Measurements from ENCODE around the gene HPGDS.
"Not testable (repeated sequence)": the region's sequence is repeated elsewhere in the genome, so short reads cannot be mapped to it uniquely, and the experiment has no call there.

HPGDS gene

GRCh38 chr4:94305466-94306225 lies 37.0 kb downstream of the HPGDS start:
- no peak overlapping the region for H3K9ac ChIP-seq
- no peak overlapping the region for H3K4me3 ChIP-seq (ENCODE audit: low read depth, low read length)
- H3K36me3 ChIP-seq (ENCODE audit: control insufficient read depth, insufficient read depth, low read length): no peaks in the 10 kb centered on the region
- no peaks in the 10 kb centered on the region for H3K9me3 ChIP-seq (ENCODE audit: control insufficient read depth, low read length)
- no peaks in the 10 kb centered on the region for H3K27me3 ChIP-seq (ENCODE audit: control insufficient read depth, insufficient read depth, low read length)
- TF ChIP-seq, protein P1, sequence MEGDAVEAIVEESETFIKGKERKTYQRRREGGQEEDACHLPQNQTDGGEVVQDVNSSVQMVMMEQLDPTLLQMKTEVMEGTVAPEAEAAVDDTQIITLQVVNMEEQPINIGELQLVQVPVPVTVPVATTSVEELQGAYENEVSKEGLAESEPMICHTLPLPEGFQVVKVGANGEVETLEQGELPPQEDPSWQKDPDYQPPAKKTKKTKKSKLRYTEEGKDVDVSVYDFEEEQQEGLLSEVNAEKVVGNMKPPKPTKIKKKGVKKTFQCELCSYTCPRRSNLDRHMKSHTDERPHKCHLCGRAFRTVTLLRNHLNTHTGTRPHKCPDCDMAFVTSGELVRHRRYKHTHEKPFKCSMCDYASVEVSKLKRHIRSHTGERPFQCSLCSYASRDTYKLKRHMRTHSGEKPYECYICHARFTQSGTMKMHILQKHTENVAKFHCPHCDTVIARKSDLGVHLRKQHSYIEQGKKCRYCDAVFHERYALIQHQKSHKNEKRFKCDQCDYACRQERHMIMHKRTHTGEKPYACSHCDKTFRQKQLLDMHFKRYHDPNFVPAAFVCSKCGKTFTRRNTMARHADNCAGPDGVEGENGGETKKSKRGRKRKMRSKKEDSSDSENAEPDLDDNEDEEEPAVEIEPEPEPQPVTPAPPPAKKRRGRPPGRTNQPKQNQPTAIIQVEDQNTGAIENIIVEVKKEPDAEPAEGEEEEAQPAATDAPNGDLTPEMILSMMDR (IDR thresholded peaks at IDR 0.05): no peak
- no peak overlapping the region for H2AFZ ChIP-seq
- H3K27ac ChIP-seq: no peak overlapping the region
- no peak overlapping the region for H3K4me2 ChIP-seq (ENCODE audit: low read length)
- H3K79me2 ChIP-seq: no peaks in the 10 kb centered on the region
- H3K4me1 ChIP-seq: no peaks in the 10 kb centered on the region

GRCh38 chr4:94304365-94304971 lies 38.2 kb downstream of the HPGDS start:
- Histone ChIP-seq H3K9me3 (ENCODE audit: control insufficient read depth, low read length) (no peaks in the 10 kb centered on the region), H3K4me3 (ENCODE audit: low read depth, low read length) (no peak overlapping the region), H3K36me3 (ENCODE audit: control insufficient read depth, insufficient read depth, low read length) (no peaks in the 10 kb centered on the region), H3K27me3 (ENCODE audit: control insufficient read depth, insufficient read depth, low read length) (no peaks in the 10 kb centered on the region), H2AFZ (no peak overlapping the region), H3K27ac (no peak overlapping the region), H3K4me1 (no peaks in the 10 kb centered on the region), H3K4me2 (ENCODE audit: low read length) (no peak overlapping the region), H3K79me2 (no peaks in the 10 kb centered on the region), H3K9ac (no peak overlapping the region)
- TF ChIP-seq, protein P1 (IDR thresholded peaks at IDR 0.05): peak; percentile 16

- H2AFZ ChIP-seq: no peak overlapping the region
- H3K9ac ChIP-seq: no peak overlapping the region
- H3K9me3 ChIP-seq (ENCODE audit: control insufficient read depth, low read length): no peaks in the 10 kb centered on the region
- H3K4me3 ChIP-seq (ENCODE audit: low read depth, low read length): no peak overlapping the region
- no peaks in the 10 kb centered on the region for H3K4me1 ChIP-seq
- H3K36me3 ChIP-seq (ENCODE audit: control insufficient read depth, insufficient read depth, low read length): no peaks in the 10 kb centered on the region
- no peaks in the 10 kb centered on the region for H3K79me2 ChIP-seq
- H3K4me2 ChIP-seq (ENCODE audit: low read length): no peak overlapping the region
- H3K27ac ChIP-seq: no peak overlapping the region
- H3K27me3 ChIP-seq (ENCODE audit: control insufficient read depth, insufficient read depth, low read length): no peaks in the 10 kb centered on the region
- TF ChIP-seq, protein P1 (IDR thresholded peaks at IDR 0.05): no peak
Measured at GRCh38 chr4:94302191-94302590, 40.4 kb downstream of the HPGDS start.

GRCh38 chr4:94298725-94299252 lies 43.8 kb downstream of the HPGDS start:
- no peak overlapping the region for H3K27ac ChIP-seq

GRCh38 chr4:94295473-94295872 lies 47.2 kb downstream of the HPGDS start:
- H3K27ac ChIP-seq; H3K4me1 ChIP-seq; H3K36me3 ChIP-seq (ENCODE audit: control insufficient read depth, insufficient read depth, low read length); H3K9ac ChIP-seq; H3K79me2 ChIP-seq; H2AFZ ChIP-seq; H3K4me2 ChIP-seq (ENCODE audit: low read length); H3K27me3 ChIP-seq (ENCODE audit: control insufficient read depth, insufficient read depth, low read length); H3K9me3 ChIP-seq (ENCODE audit: control insufficient read depth, low read length); H3K4me3 ChIP-seq (ENCODE audit: low read depth, low read length): not testable (repeated sequence)

More at GRCh38 chr4:94298725-94299252, 43.8 kb downstream of the HPGDS start:
- TF ChIP-seq, protein P1 (IDR thresholded peaks at IDR 0.05): no peak
- no peak overlapping the region for H2AFZ ChIP-seq
- no peak overlapping the region for H3K4me3 ChIP-seq (ENCODE audit: low read depth, low read length)
- H3K4me2 ChIP-seq (ENCODE audit: low read length): no peak overlapping the region
- no peak overlapping the region for H3K9ac ChIP-seq
- H3K27me3 ChIP-seq (ENCODE audit: control insufficient read depth, insufficient read depth, low read length): no peaks in the 10 kb centered on the region
- no peaks in the 10 kb centered on the region for H3K79me2 ChIP-seq
- no peaks in the 10 kb centered on the region for H3K9me3 ChIP-seq (ENCODE audit: control insufficient read depth, low read length)
- no peaks in the 10 kb centered on the region for H3K4me1 ChIP-seq
- no peaks in the 10 kb centered on the region for H3K36me3 ChIP-seq (ENCODE audit: control insufficient read depth, insufficient read depth, low read length)

- H3K4me1 ChIP-seq; H2AFZ ChIP-seq; H3K27me3 ChIP-seq (ENCODE audit: control insufficient read depth, insufficient read depth, low read length); H3K36me3 ChIP-seq (ENCODE audit: control insufficient read depth, insufficient read depth, low read length); H3K9me3 ChIP-seq (ENCODE audit: control insufficient read depth, low read length); H3K4me2 ChIP-seq (ENCODE audit: low read length); H3K27ac ChIP-seq; H3K79me2 ChIP-seq; H3K4me3 ChIP-seq (ENCODE audit: low read depth, low read length); H3K9ac ChIP-seq: not testable (repeated sequence)
Measured at GRCh38 chr4:94293981-94294380, 48.7 kb downstream of the HPGDS start.

Data from parathyroid adenoma (tissue), 2 donors.